Measurements from ENCODE around the gene PCID2.
"Not testable (repeated sequence)": the region's sequence is repeated elsewhere in the genome, so short reads cannot be mapped to it uniquely, and the experiment has no call there.

PCID2 gene

GRCh38 chr13:113208421-113209335 lies at the start of gene PCID2:
Gene PCID2 (minus strand): TSS chr13:113208669. CDS start chr13:113208634, 35 bp downstream.
- DNase-seq: peak; percentile 91

- not testable (repeated sequence) for DNase-seq
Observed at GRCh38 chr13:113257908-113258307, 49.4 kb upstream of the PCID2 start.

GRCh38 chr13:113252516-113253095 lies 44.1 kb upstream of the PCID2 start:
- no peak for DNase-seq

GRCh38 chr13:113245849-113246796 lies 37.7 kb upstream of the PCID2 start:
- DNase-seq: no peak

GRCh38 chr13:113243847-113244246 lies 35.4 kb upstream of the PCID2 start:
- DNase-seq: no peak

GRCh38 chr13:113241623-113242022 lies 33.2 kb upstream of the PCID2 start:
- not testable (repeated sequence) for DNase-seq

- DNase-seq: no peak
Observed at GRCh38 chr13:113239986-113240385, 31.5 kb upstream of the PCID2 start.

GRCh38 chr13:113239357-113239756 lies 30.9 kb upstream of the PCID2 start:
- no peak for DNase-seq

- DNase-seq: no peak
Observed at GRCh38 chr13:113238536-113238935, 30.1 kb upstream of the PCID2 start.

GRCh38 chr13:113233101-113233500 lies 24.6 kb upstream of the PCID2 start:
- no peak for DNase-seq

GRCh38 chr13:113232208-113233003 lies 23.9 kb upstream of the PCID2 start:
- DNase-seq: no peak

GRCh38 chr13:113231306-113232207 lies 23.1 kb upstream of the PCID2 start:
- DNase-seq: no peak

GRCh38 chr13:113229791-113230190 lies 21.3 kb upstream of the PCID2 start:
- no peak for DNase-seq

GRCh38 chr13:113229161-113229560 lies 20.7 kb upstream of the PCID2 start:
- no peak for DNase-seq

- no peak for DNase-seq
Observed at GRCh38 chr13:113226873-113227450, 18.5 kb upstream of the PCID2 start.

GRCh38 chr13:113225515-113225914 lies 17.0 kb upstream of the PCID2 start:
- no peak for DNase-seq

GRCh38 chr13:113224486-113224885 lies 16.0 kb upstream of the PCID2 start:
- DNase-seq: no peak

GRCh38 chr13:113223070-113223469 lies 14.6 kb upstream of the PCID2 start:
- no peak for DNase-seq

- no peak for DNase-seq
Observed at GRCh38 chr13:113220877-113221276, 12.4 kb upstream of the PCID2 start.

GRCh38 chr13:113220141-113220598 lies 11.7 kb upstream of the PCID2 start:
- DNase-seq: no peak

All from left hindlimb (tissue), 1 donor.